T-helper 1 cell treated with Interleukin-12 subunit alpha and Interleukin-12 subunit beta and Interleukin-4 antibody, amounts not matched to agents 30 ng/mL and 1 ng/mL, for 36 hours (primary cell): ENCODE results near the gene CD320. TPM values are rescaled to one million over a fixed set of nuclear protein-coding genes. Genes with fewer than 3 reads are reported as not detected.
"Not testable (repeated sequence)": the region's sequence is repeated elsewhere in the genome, so short reads cannot be mapped to it uniquely, and the experiment has no call there.

Source experiments
- intact Hi-C: fragments of 100-400 bp; cut with micrococcal nuclease; formaldehyde crosslinking; loops from one replicate; pipeline ENCODE4 v1.15.1; 2024
- total RNA-seq: library from RNA; stranded (reverse); gene quantifications from 2 replicates; pipeline ENCODE4 v1.2.3, GENCODE V29; 2022

The CD320 gene
- total RNA-seq: 54.9 and 55.9 TPM in 2 replicates

- intact Hi-C loops: loop anchor here (1.0 to 5.0 kb wide), 6 partner anchors 13 to 205 kb away; partner anchors contain the start of genes CERS4, KANK3, NDUFA7 and RAB11B
These were observed at the start of gene CD320 for GRCh38 chr19:8307965-8308866. Gene CD320, minus strand, starts transcription at chr19:8308358. Its CDS starts 68 bp downstream, at chr19:8308290.

DNA sequence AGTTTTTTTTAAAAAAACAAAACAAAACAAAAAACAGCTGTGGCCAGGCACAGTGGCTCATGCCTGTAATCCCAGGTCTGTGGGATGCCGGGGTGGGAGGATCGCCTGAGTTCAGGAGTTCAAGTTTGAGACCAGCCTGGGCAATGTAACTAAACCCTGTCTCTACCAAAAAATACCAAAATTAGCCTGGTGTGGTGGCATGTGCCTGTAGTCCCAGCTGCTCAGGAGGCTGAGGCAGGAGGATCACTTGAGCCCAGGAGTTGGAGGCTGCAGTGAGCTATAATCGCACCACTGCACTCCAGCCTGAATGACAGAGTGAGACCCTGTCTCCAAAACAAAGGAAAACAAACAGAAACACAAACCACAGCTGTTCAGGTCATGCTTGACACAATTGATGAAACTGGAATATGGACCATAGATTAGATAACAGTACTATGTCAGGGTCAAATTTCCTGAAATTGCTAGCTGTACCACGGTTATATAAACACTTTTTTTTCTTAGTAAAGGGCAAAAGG lies 48.9 kb upstream of the CD320 start:
- intact Hi-C loops: no loop called here

- intact Hi-C loops: loop anchor here (2.0 kb wide), 2 partner anchors 91 to 223 kb away; no protein-coding TSS in a partner anchor
These were observed 47.7 kb upstream of the CD320 start for GRCh38 chr19:8355631-8356402.

DNA sequence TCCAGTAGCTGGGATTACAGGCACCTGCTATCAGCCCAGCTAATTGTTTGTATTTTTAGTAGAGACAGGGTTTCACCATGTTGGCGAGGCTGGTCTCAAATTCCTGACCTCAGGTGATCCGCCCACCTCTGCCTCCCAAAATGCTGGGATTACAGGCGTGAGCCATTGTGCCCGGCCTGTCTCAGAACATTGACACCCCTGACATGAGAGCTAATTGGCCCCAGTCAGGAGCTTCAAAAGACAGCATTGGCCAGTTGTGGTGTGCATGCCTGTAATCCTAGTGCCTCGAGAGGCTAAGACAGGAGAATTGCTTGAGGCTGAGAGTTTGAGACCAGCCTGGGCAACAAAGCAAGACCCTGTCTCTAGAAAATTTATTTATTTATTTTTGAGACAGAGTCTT lies 44.7 kb upstream of the CD320 start:
- intact Hi-C loops: not testable (repeated sequence)

GRCh38 chr19:8352134-8352827 lies 44.1 kb upstream of the CD320 start:
- intact Hi-C loops: no loop called here

- intact Hi-C loops: not testable (repeated sequence)
These were observed 41.6 kb upstream of the CD320 start for GRCh38 chr19:8349629-8350372.

- intact Hi-C loops: loop anchor here (1.0 kb wide), 2 partner anchors 35 to 47 kb away; partner anchors contain the start of genes CD320 and RAB11B
These were observed 35.3 kb upstream of the CD320 start for GRCh38 chr19:8343483-8343844.

GRCh38 chr19:8342684-8343482 lies 34.7 kb upstream of the CD320 start, which contains the start of gene KANK3:
Gene KANK3, minus strand, starts transcription at chr19:8343262. Its CDS starts 5,434 bp downstream, at chr19:8337828.
- intact Hi-C loops: loop anchor here (1.0 kb wide), 2 partner anchors 35 to 47 kb away; partner anchors contain the start of genes CD320 and RAB11B

DNA sequence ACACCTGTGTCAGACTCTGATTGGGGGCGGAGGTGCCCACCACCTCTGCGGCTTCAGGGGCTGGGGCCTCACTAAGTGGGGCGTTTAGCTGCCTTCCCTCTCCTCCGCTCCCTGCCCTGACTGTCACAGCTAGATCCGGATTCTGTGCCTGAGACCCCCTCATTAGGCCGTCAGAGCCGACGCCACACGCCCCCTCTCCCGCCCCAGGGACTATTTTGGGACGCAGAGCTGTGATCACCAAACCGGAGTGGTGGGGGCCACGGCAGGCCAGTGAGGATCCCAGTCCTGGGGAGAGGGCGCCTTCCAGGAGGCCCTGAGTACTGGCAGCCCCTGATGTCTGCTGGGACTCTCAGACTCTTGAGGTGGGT lies 34.1 kb upstream of the CD320 start:
- intact Hi-C loops: no loop called here

GRCh38 chr19:8341504-8341903 lies 33.3 kb upstream of the CD320 start:
- intact Hi-C loops: not testable (repeated sequence)

DNA sequence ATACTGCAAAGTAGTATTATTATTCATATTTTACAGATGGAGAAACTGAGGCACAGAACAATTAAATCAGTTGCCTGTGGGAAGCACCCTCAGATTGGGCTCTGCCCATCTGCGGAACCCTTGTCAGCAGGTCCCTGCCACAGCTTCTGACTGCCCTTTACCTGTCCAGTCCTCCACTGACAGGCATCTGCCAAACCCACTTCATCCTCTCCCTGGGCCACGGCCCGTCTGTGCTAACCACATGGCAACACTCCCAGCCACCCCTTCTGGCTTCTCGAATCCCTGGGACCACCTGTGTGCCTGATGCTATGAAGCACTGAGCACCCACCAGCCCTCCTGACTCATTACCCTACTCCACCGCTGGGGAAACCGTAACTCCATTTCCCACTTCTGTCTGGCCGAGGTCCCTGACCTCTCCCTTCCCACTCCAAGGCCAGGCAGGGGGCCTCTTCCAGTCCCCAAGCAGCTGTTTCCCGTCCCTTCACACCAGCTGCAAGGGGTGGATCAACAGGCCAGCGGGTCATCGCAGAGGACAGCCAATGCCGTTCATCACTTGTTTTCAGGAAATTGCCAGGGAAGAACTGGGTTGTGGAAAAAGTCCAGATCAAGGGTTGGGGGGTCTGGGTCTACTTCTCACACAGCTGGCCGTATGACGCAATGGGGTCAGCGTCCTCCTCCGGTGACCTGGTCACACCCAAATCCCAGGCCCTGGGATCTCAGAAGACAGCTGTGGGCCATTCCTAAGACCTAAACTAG lies 32.4 kb upstream of the CD320 start:
- intact Hi-C loops: no loop called here

- intact Hi-C loops: no loop called here
These were observed 30.7 kb upstream of the CD320 start for GRCh38 chr19:8338835-8339234.

DNA sequence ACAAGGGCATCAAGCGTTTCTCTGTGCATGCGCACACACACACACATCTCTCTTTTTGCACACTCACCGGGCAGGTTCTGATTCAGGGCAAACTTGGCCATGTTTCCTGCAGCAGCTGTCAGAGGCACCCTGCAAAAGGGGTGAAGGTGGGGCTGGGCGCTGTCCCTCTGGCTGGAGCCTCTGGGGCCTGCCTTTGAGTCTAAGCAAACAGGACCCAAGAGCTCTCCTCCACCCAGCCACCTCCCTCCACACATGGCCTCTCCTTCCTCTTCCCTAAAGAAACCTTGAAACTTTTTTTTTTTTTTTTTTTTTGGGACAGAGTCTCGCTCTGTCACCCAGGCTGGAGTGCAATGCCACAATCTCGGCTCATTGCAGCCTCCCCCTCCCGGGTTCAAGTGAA lies 29.6 kb upstream of the CD320 start:
- intact Hi-C loops: no loop called here

DNA sequence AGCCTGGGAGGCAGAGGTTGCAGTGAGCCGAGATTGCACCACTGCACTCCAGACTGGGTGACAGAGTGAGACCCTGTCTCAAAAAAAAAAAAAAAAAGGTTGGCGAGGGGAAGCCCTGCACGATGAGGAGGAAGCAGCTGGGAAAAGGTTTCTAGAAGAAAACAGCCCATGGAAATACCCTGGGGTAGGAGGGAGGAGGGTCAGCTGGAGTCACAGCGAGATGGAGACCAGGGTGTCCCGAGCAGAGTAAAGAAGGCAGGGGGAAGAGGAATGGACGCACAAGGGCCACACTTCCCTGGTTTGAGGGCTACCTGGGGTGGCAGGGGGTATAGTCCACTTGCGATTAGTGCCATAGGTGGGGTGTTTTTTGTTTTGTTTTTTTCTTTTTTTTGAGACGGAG lies 28.5 kb upstream of the CD320 start:
- intact Hi-C loops: no loop called here

DNA sequence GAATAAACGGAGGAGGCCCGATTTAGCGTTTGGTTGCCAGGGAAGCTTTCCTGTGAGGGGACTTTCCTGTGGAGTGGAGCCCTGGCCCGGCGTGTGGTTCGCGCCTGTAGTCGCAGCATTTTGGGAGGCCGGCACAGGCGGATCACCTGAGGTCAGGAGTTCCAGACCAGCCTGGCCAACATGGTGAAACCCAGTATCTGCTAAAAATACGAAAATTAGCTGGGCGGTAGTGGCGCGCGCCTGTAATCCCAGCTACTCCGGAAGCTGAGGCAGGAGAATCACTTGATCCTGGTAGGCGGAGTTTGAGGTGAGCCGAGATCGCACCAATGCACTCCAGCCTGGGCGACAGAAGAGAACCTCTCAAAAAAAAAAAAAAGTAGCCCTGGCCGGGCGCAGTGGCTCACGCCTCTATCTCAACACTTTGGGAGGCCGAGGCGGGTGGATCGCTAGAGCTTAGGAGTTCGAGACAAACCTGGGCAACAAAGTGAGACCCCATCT lies 28.0 kb upstream of the CD320 start:
- intact Hi-C loops: no loop called here

DNA sequence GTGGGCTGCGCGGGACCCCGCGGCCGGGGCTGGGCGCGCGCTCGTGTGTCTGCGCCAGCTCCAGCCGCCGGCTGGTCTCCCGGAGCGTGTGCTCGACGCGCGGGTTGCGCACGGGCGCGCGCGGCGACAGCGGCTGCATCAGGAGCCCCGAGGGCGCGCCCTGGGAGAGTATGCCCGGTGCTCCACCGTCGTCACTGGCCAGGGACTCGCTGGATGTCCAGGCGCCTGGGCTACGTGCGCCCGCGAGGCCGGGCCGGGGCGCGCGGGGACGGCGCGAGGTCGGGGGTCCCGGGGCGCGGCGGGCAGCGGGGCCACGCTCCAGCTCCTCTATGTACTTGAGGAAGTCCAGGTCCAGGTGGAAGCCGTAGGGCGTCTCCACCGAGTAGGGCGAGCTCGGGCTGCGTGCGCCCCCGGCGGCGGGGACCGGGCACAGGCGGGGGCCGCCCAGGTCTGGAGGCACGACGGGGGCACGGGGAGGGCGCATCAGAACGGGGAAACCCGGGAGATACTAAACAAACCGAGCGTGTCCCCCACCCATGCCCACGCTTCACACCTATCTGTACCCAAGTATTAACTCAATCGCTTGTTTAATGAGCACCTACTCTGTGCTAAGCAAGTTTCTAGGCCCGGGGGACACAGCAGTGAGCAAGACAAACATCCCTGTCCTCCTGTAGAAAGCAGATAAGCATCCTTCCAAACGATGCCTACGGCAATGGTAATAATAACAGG lies 27.3 kb upstream of the CD320 start:
- intact Hi-C loops: no loop called here

DNA sequence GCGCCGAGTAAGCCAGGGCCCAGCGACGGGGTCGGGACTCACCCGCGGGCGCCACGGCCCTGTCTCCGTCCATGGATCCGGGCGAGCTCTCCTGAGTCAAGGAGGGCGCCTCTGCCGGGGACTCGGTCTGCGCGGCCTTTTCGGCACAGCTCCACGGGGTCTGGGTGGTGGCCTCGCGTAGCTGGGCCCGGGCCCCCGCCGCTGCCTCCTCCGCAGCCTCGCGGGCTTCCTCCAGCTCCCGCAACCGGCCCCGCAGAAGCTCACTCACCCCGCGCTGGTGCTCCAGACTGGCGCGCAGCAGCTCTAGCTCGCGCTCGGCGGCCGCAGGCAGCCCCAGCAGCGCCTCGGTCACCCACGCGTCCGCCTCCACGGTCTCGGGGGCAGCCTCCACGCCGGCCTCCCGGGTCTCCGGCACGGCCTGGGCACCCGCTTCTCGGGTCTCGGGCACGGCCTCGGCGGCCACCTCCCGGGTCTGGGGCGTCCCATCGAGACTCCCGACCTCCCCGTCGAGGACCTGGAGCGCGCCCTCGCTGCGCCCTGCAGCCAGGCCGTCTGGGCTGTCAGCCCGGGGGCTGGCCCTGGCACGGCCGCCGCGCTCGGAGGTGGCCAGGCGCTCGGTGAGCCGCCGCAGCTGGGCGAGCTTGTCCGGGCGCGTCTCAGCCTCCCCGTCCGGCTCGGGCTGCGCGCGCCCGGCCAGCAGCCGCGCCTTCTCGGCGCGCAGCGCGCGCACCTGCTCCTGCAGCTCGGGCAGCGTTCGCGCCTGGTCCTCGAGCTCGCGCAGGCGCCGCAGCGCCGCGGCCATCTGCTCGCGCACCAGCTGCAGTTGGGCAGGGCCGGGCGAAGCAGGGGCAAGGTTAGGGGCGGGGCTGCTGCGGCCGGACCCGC lies 26.5 kb upstream of the CD320 start:
- intact Hi-C loops: no loop called here
